BJ (cell line): ENCODE results near the gene SLIT2. TPM values are rescaled to one million over a fixed set of nuclear protein-coding genes. Genes with fewer than 3 reads are reported as not detected.

Experiments used
- CTCF ChIA-PET: fragments of 350-600 bp; formaldehyde crosslinking; extraction: SDS; loops from one replicate; lab custom pipeline; 2021; ENCODE audit warnings: antibody characterized with exemption, inconsistent platforms; lab: Yijun Ruan, JAX
- POLR2A ChIA-PET: fragments of 300-600 bp; sonication (Branson Sonifier 250); formaldehyde crosslinking; extraction: SDS; loops from one replicate; lab custom pipeline; 2021; ENCODE audit warnings: antibody characterized with exemption; lab: Charles Lee
- DNase-seq: peaks from one replicate; pipeline ENCODE4 v3.0.0-alpha.2; 2011; ENCODE audit warnings: low read depth
- H3K27me3 ChIP-seq: 2 replicates; pipeline ENCODE4 v1.6.0; 2011; ENCODE audit warnings: low read length; ENCODE audit not compliant: control insufficient read depth, insufficient read depth
- H3K36me3 ChIP-seq: 2 replicates; pipeline ENCODE4 v1.5.1; 2011; ENCODE audit warnings: low read length; ENCODE audit not compliant: control insufficient read depth, insufficient read depth
- H3K4me3 ChIP-seq: 2 replicates; pipeline ENCODE4 v1.5.1; 2011; ENCODE audit warnings: low read depth, mild to moderate bottlenecking, control low read depth, low read length
- CTCF ChIP-seq: IDR thresholded peaks from 2 replicates; pipeline ENCODE4 v1.5.1; 2011; ENCODE audit warnings: low read depth, mild to moderate bottlenecking, control low read depth, inconsistent platforms, low read length, moderate library complexity; ENCODE audit not compliant: insufficient read depth
- polyA plus RNA-seq: library from polyadenylated mRNA; depleted of rRNA; stranded (reverse); fragments of >200 nt; gene quantifications from 2 replicates; pipeline ENCODE4 v1.2.3, GENCODE V29; 2011

SLIT2 gene
- polyA plus RNA-seq, 1 experiment, result 33.2 TPM

GRCh38 chr4:20255251-20255586 is 3.5 kb downstream of the SLIT2 start:
- H3K4me3 ChIP-seq, result peak overlapping the region; percentile 95
- no peak for DNase-seq
- ChIA-PET CTCF (interaction anchor here (0.6 to 0.9 kb wide), 2 partner anchors 10 to 167 kb away, joined by 3 read pairs; no protein-coding TSS in a partner anchor), POLR2A (no interaction called here)
- no peaks in the 10 kb centered on the region for H3K36me3 ChIP-seq
- no peak for TF ChIP-seq CTCF
- no peaks in the 10 kb centered on the region for H3K27me3 ChIP-seq

- ChIA-PET POLR2A (no interaction called here), CTCF (interaction anchor here (0.9 kb wide), 1 partner anchor 9 kb away, joined by 3 read pairs; no protein-coding TSS in a partner anchor)
- Histone ChIP-seq H3K27me3 (no peaks in the 10 kb centered on the region), H3K36me3 (no peaks in the 10 kb centered on the region), H3K4me3 (peak overlapping the region; percentile 95)
- TF ChIP-seq CTCF, result no peak
- DNase-seq, result no peak
Observed at GRCh38 chr4:20255823-20256222, 4.1 kb downstream of the SLIT2 start.

GRCh38 chr4:20256381-20256881 is 4.7 kb downstream of the SLIT2 start:
- ChIA-PET POLR2A (no interaction called here), CTCF (no interaction called here)
- peak; percentile 28 for DNase-seq
- Histone ChIP-seq H3K4me3 (peak overlapping the region; percentile 95), H3K36me3 (no peaks in the 10 kb centered on the region), H3K27me3 (no peaks in the 10 kb centered on the region)
- no peak for TF ChIP-seq CTCF

GRCh38 chr4:20259707-20260106 is 8.0 kb downstream of the SLIT2 start:
- CTCF ChIA-PET, result no interaction called here
- no peaks in the 10 kb centered on the region for H3K27me3 ChIP-seq
- no peak for TF ChIP-seq CTCF
- DNase-seq, result no peak
- no peak overlapping the region for H3K4me3 ChIP-seq
- H3K36me3 ChIP-seq, result no peaks in the 10 kb centered on the region
- POLR2A ChIA-PET, result no interaction called here

- Histone ChIP-seq H3K4me3 (no peak overlapping the region), H3K36me3 (no peaks in the 10 kb centered on the region), H3K27me3 (no peaks in the 10 kb centered on the region)
- ChIA-PET POLR2A (no interaction called here), CTCF (interaction anchor here (1.0 kb wide), 1 partner anchor 11 kb away, joined by 3 read pairs; no protein-coding TSS in a partner anchor)
- no peak for DNase-seq
- TF ChIP-seq CTCF, result no peak
Observed at GRCh38 chr4:20260821-20261220, 9.1 kb downstream of the SLIT2 start.
